Activated CD8-positive, alpha-beta T cell treated with anti-CD3 and anti-CD28 coated beads for 36 hours (primary cell): Measurements from ENCODE around the gene LHX3. TPM values are rescaled to one million over a fixed set of nuclear protein-coding genes. Genes with fewer than 3 reads are reported as not detected.

Source experiments
- ATAC-seq: fragments of 200-7000 bp; cut with Tn5 transposase; one replicate; pipeline ENCODE4 v1.10.0; 2021; ENCODE audit warnings: mild to moderate bottlenecking, moderate library complexity
- CTCF ChIA-PET: fragments of 350-600 bp; sonication (Branson Sonifier 250); formaldehyde crosslinking; loops from one replicate; lab custom pipeline; 2021; ENCODE audit warnings: antibody characterized with exemption; lab: Charles Lee
- POLR2A ChIA-PET: fragments of 350-600 bp; sonication (Branson Sonifier 250); formaldehyde crosslinking; loops from one replicate; lab custom pipeline; 2021; ENCODE audit warnings: antibody characterized with exemption; lab: Charles Lee
- DNase-seq: peaks from one replicate; pipeline ENCODE4 v3.0.0-alpha.2; 2020
- H3K27ac Mint-ChIP-seq: one replicate; pipeline ENCODE4 v1.8.0; 2021; ENCODE audit warnings: mild to moderate bottlenecking, mixed read lengths
- H3K27me3 Mint-ChIP-seq: one replicate; pipeline ENCODE4 v1.8.0; 2021; ENCODE audit warnings: mixed read lengths
- H3K36me3 Mint-ChIP-seq: one replicate; pipeline ENCODE4 v1.8.0; 2021; ENCODE audit warnings: low read depth, mixed read lengths
- H3K4me1 Mint-ChIP-seq: one replicate; pipeline ENCODE4 v1.8.0; 2021; ENCODE audit warnings: low read depth, mixed read lengths
- H3K4me3 Mint-ChIP-seq: one replicate; pipeline ENCODE4 v1.8.0; 2021; ENCODE audit warnings: mild to moderate bottlenecking, moderate library complexity, mixed read lengths
- H3K9me3 Mint-ChIP-seq: one replicate; pipeline ENCODE4 v1.8.0; 2021; ENCODE audit warnings: mixed read lengths
- intact Hi-C: fragments of 100-400 bp; cut with micrococcal nuclease; formaldehyde crosslinking; loops from one replicate; pipeline ENCODE4 v1.10.0; 2022
- total RNA-seq, 2 experiments: library from RNA; stranded (reverse); gene quantifications; one replicate each; pipeline ENCODE4 v1.2.3, GENCODE V29; 2021
- TF ChIP-seq, protein P1 (sequence below): fragments of 200-600 bp; IDR thresholded peaks from one replicate; pipeline ENCODE4 v1.8.0; 2022; ENCODE audit warnings: antibody characterized with exemption, mild to moderate bottlenecking

Gene LHX3
- total RNA-seq, 2 experiments from 2014 or later: not detected

DNA sequence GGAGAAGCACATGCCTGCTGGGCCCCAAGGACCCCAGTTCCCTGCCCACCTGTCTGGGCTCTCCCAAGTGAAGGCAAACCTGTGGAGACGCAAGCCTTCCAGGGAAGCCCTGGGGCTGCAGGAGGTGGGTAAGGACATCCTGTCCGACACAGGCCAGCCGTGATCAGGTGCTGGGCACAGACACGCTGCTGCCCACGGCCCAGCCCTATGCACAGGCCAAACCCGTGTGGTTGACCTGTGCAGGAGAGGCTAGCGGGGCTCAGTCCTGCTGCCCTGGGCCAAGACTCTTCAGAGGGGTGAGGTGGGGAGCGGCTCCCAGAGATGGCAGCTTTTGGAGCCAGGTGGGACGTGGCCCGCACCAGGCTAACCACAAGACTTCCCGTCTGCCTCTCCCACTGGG is 14.3 kb downstream of the LHX3 start:
- Mint-ChIP-seq H3K27me3 (peaks cover 40% of the 10 kb centered on the region), H3K27ac (no peak overlapping the region), H3K4me1 (peaks cover 3% of the 10 kb centered on the region), H3K4me3 (no peak overlapping the region), H3K9me3 (no peaks in the 10 kb centered on the region), H3K36me3 (no peaks in the 10 kb centered on the region)
- DNase-seq: no peak
- no peak for ATAC-seq
- intact Hi-C loops: no loop called here
- TF ChIP-seq, protein P1, sequence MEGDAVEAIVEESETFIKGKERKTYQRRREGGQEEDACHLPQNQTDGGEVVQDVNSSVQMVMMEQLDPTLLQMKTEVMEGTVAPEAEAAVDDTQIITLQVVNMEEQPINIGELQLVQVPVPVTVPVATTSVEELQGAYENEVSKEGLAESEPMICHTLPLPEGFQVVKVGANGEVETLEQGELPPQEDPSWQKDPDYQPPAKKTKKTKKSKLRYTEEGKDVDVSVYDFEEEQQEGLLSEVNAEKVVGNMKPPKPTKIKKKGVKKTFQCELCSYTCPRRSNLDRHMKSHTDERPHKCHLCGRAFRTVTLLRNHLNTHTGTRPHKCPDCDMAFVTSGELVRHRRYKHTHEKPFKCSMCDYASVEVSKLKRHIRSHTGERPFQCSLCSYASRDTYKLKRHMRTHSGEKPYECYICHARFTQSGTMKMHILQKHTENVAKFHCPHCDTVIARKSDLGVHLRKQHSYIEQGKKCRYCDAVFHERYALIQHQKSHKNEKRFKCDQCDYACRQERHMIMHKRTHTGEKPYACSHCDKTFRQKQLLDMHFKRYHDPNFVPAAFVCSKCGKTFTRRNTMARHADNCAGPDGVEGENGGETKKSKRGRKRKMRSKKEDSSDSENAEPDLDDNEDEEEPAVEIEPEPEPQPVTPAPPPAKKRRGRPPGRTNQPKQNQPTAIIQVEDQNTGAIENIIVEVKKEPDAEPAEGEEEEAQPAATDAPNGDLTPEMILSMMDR: no peak
- ChIA-PET POLR2A (no interaction called here), CTCF (no interaction called here)

DNA sequence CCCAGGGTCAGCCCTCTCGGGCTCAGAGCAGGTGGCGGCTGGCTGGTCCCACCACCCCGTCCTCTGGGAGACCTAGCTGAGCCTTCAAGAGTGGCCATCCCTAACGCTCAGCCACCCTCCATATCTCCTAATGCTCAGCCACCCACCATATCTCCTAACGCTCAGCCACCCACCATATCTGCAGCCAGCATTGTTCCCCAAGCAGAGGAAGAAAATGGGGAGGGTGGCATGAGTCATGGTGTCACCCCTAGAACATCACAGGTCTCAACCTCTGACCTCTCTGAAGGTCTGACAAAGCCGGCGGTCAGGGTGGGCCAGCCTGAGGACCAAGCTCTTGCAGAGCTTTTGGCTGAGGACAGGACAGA is 14.7 kb downstream of the LHX3 start:
- Mint-ChIP-seq H3K4me3 (no peak overlapping the region), H3K4me1 (peaks cover 3% of the 10 kb centered on the region), H3K27me3 (peaks cover 40% of the 10 kb centered on the region), H3K27ac (no peak overlapping the region), H3K36me3 (no peaks in the 10 kb centered on the region), H3K9me3 (no peaks in the 10 kb centered on the region)
- DNase-seq (no peak), ATAC-seq (no peak)
- intact Hi-C loops: no loop called here
- CTCF ChIA-PET: no interaction called here
- TF ChIP-seq, protein P1: no peak
- POLR2A ChIA-PET: no interaction called here

- intact Hi-C loops: no loop called here
- no peaks in the 10 kb centered on the region for H3K9me3 Mint-ChIP-seq
- peaks cover 3% of the 10 kb centered on the region for H3K4me1 Mint-ChIP-seq
- no peak overlapping the region for H3K27ac Mint-ChIP-seq
- ATAC-seq (no peak), DNase-seq (no peak)
- POLR2A ChIA-PET: no interaction called here
- no peak overlapping the region for H3K4me3 Mint-ChIP-seq
- TF ChIP-seq, protein P1: no peak
- no peaks in the 10 kb centered on the region for H3K36me3 Mint-ChIP-seq
- CTCF ChIA-PET: no interaction called here
- peaks cover 35% of the 10 kb centered on the region for H3K27me3 Mint-ChIP-seq
Measured at GRCh38 chr9:136189394-136190236, 15.3 kb downstream of the LHX3 start.

GRCh38 chr9:136187683-136188586 is 17.0 kb downstream of the LHX3 start:
- intact Hi-C loops: no loop called here
- POLR2A ChIA-PET: no interaction called here
- Mint-ChIP-seq H3K9me3 (no peaks in the 10 kb centered on the region), H3K36me3 (no peaks in the 10 kb centered on the region), H3K4me3 (no peak overlapping the region), H3K4me1 (peaks cover 3% of the 10 kb centered on the region), H3K27ac (no peak overlapping the region), H3K27me3 (peaks cover 34% of the 10 kb centered on the region)
- CTCF ChIA-PET: interaction anchor here (1.4 kb wide), 1 partner anchor 17 kb away, joined by 5 read pairs; no protein-coding TSS in a partner anchor
- DNase-seq (no peak), ATAC-seq (no peak)
- TF ChIP-seq, protein P1: no peak
